HUES6 (cell line): ENCODE results near the gene LARP1.
A peak's percentile ranks its signal among the peaks of the same experiment; 100 is the strongest.

ENCODE experiments used
- H3K27ac ChIP-seq: 2 replicates; pipeline ENCODE4 v1.7.0; 2013; ENCODE audit warnings: low read depth, mild to moderate bottlenecking, low read length, inconsistent platforms
- H3K27me3 ChIP-seq: 2 replicates; pipeline ENCODE4 v1.6.1; 2013; ENCODE audit warnings: low read length; ENCODE audit not compliant: control insufficient read depth, insufficient read depth
- H3K36me3 ChIP-seq: 2 replicates; pipeline ENCODE4 v1.6.1; 2013; ENCODE audit warnings: low read length; ENCODE audit not compliant: control insufficient read depth, insufficient read depth
- H3K4me1 ChIP-seq: 2 replicates; pipeline ENCODE4 v1.6.1; 2013; ENCODE audit warnings: low read length; ENCODE audit not compliant: control insufficient read depth, insufficient read depth
- H3K4me3 ChIP-seq: 2 replicates; pipeline ENCODE4 v1.5.1; 2013; ENCODE audit warnings: low read depth, low read length
- H3K9ac ChIP-seq: one replicate; pipeline ENCODE4 v1.6.1; 2013; ENCODE audit warnings: mild to moderate bottlenecking, low read length
- H3K9me3 ChIP-seq: 2 replicates; pipeline ENCODE4 v1.6.1; 2013; ENCODE audit warnings: low read depth, low read length; ENCODE audit not compliant: control insufficient read depth, insufficient read depth

Gene LARP1

DNA sequence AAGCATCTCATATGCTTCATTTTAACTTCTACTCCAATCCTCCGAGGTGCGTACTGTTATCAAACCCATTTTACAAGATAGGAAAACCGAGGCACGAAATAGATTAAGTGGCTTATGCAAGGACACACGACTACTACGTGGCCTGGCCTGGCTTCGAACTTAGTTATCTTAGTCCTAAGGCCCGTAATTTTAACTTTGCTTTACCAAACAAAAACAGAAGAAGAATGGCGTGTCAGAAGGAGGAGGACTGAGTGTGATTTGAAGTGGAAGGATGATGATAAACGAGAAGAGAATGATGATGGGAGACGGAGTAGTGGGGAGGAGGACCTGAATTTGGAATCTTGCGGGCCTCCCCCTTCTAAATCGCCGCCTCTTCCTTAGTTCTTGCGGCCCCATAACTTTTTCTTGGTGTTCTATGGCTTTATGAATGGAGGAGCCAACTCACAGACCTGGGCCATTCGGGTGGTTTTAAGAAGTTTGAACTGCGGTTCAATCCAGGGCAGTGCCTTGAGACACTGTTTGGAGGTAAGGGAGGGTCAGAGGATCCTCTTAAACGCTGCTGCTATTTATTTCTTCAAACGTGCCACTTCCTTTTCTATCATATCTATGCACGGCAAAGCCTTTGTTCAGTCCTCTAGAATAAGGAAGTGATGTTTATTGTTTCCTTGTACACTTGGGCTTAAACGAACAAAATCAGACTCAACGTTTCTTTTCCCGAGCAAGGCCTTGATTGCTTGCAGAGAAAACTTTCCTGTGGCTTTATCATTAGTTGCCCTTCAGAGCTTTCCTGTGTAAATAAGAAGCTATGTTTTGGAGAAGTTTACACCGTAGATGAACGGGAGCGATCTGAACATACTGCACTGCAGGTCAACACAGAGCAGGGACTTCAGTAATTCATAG is 104.0 kb downstream of the LARP1 start:
- H3K27ac ChIP-seq: peak overlapping the region; percentile 89
- peaks cover 11% of the 10 kb centered on the region; the same call in 1 of the 2 replicates for H3K4me1 ChIP-seq
- H3K27me3 ChIP-seq: no peaks in the 10 kb centered on the region
- H3K9ac ChIP-seq: peak overlapping the region; percentile 96
- H3K36me3 ChIP-seq: peaks cover 16% of the 10 kb centered on the region
- H3K4me3 ChIP-seq: peak overlapping the region; percentile 82
- no peaks in the 10 kb centered on the region for H3K9me3 ChIP-seq

DNA sequence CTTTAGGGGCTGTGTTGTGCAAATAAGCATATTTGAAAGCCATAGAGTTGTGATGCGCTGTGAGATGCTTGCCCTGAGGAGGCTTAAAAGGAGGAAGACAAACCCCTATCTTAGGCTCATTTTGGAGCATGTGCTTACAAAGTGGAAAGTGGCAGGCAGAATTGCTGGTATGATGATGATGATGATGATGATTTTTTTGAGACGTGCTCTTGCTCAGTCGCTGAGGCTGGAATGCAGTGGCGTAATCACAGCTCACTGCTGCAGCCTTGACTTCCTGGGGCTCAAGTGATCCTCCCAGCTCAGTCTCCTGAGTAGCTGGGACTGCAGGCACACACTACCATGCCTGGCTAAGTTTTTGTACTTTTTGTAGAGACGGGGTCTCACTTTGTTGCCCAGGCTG is 104.9 kb downstream of the LARP1 start:
- Histone ChIP-seq H3K9me3 (no peaks in the 10 kb centered on the region), H3K4me1 (peaks cover 11% of the 10 kb centered on the region; the same call in 1 of the 2 replicates), H3K27me3 (no peaks in the 10 kb centered on the region), H3K9ac (no peak overlapping the region), H3K27ac (no peak overlapping the region), H3K4me3 (peak overlapping the region; percentile 82), H3K36me3 (peaks cover 24% of the 10 kb centered on the region)

DNA sequence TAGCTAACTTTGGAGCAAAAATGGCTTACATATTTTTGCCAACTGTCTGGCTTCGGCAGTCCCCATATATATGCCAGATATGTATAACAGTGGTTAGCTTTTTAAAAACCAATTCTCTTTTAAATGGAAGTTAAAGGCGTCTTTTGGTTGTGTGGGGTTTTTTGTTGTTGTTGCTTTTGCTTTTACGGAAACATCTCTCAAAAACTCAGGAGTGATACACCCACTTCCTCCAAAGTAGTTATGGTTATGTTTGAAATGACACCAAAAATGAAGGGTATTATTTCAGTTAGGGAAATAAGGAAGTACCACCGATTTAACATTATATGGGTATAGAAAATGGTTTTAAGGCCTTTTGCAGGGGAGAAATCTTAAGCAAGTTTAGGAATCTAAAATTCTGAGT is 105.6 kb downstream of the LARP1 start:
- Histone ChIP-seq H3K9me3 (no peaks in the 10 kb centered on the region), H3K36me3 (peaks cover 31% of the 10 kb centered on the region), H3K27me3 (no peaks in the 10 kb centered on the region), H3K27ac (no peak overlapping the region), H3K4me1 (peaks cover 11% of the 10 kb centered on the region; the same call in 1 of the 2 replicates), H3K4me3 (peak overlapping the region; percentile 82; the same call in 1 of the 2 replicates), H3K9ac (no peak overlapping the region)

DNA sequence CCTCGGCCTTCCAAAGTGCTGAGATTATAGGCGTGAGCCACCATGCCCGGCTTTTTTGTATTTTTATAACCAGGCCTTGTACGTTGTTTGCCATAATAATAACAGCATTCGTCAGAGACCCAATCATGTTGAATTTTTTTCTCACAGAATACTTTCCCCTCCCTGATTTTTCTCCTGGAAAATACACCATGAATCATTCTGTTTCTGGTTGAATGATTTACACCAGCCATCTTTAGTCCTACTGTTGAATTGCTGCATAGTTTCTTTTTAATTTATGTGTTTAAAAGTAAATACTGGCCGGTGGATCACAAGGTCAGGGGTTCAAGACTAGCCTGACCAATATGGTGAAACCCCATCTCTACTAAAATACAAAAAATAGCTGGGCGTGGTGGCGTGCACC is 106.8 kb downstream of the LARP1 start:
- H3K36me3 ChIP-seq: peaks cover 41% of the 10 kb centered on the region
- no peak overlapping the region for H3K9ac ChIP-seq
- peaks cover 11% of the 10 kb centered on the region; the same call in 1 of the 2 replicates for H3K4me1 ChIP-seq
- H3K27ac ChIP-seq: no peak overlapping the region
- H3K4me3 ChIP-seq: no peak overlapping the region
- H3K9me3 ChIP-seq: no peaks in the 10 kb centered on the region
- no peaks in the 10 kb centered on the region for H3K27me3 ChIP-seq

DNA sequence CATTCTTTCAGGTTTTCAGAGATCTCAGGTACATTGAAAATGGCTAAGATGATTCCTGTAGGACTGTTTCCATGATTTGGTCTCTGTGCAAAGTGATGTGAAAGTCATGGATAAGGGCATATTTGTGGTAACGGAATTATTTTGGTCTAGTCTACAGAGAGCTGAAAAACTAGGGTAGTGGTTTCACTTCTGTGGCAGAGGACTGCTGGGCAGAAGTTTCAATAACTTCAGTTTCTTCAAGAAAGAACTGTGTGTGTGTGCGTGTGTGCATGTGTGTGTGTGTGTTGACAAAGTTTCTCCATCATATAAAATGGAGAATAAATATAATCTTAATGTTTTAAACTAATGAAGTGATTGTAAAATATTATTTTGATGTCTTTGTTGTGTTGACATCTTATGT is 107.6 kb downstream of the LARP1 start:
- Histone ChIP-seq H3K9me3 (no peaks in the 10 kb centered on the region), H3K27ac (no peak overlapping the region), H3K4me1 (peaks cover 11% of the 10 kb centered on the region; the same call in 1 of the 2 replicates), H3K36me3 (peaks cover 47% of the 10 kb centered on the region), H3K4me3 (no peak overlapping the region), H3K27me3 (no peaks in the 10 kb centered on the region), H3K9ac (no peak overlapping the region)

DNA sequence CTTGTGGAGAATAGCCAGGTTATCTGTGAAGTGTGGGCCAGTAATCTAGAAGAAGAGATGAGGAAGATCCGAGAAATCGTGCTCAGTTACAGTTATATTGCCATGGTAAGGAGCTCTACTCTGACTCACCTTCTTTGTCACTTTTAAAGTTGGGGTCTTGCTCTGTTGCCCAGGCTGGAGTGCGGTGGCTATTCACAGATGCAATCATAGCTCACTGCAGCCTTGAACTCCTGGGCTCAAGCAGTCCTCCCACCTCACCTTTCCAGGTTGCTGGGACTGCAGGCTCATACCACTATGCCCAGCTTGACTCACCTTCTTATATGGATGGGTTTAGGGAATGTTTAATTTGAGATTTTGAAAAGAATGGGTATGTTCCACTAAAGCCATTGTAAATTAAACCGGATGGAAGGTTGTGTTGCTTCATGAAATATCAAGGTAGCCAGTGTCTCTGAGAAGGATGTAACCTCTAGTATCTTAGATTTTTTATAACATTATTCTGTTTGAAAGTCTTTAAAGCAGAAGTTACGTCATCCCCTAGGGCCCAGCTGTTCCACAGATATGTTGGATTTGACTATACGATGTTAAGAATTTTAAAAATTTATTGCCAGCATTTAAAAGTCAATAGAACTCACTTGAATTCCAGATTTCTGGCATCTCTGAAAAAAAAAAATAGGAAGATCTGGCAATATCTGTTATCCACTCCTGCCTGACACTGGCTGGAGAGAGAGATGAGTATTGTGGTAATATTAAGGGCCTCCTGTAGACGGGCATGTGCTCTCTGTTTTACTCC is 108.3 kb downstream of the LARP1 start:
- Histone ChIP-seq H3K4me1 (peaks cover 11% of the 10 kb centered on the region; the same call in 1 of the 2 replicates), H3K27ac (no peak overlapping the region), H3K27me3 (no peaks in the 10 kb centered on the region), H3K9ac (no peak overlapping the region), H3K36me3 (peaks cover 50% of the 10 kb centered on the region), H3K9me3 (no peaks in the 10 kb centered on the region), H3K4me3 (no peak overlapping the region)

DNA sequence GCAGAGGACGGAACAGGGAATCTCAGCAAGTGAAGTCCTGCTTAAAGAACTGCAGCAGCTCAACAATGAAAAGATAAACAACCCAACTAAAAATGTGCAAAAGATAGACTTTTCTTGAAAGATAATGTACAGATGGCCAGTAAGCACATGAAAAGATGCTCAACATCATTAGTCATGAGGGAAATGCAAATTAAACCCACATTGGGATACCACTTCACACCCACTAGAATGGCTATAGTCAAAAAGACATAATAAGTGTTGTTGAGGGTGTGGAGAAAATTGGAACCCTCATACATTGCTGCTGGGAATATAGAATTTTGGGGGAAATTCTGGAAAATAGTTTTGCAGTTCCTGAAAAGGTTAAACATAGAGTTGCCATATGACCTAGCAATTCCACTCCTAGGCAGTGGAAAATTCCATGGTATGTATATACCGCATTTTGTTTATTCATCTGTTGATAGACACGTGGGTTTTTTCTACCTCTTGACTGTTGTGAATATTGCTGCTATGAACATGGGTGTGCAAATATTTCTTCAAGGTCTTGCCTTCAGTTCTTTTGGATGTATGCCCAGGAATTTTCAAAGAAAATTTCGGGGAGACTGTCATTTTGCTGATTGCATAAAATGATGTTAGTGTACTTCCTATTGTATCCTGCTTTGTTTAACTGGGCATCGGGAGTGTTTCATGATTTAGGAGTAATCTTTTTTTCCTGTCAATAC is 110.4 kb downstream of the LARP1 start:
- H3K9ac ChIP-seq: no peak overlapping the region
- no peak overlapping the region for H3K27ac ChIP-seq
- peaks cover 63% of the 10 kb centered on the region for H3K36me3 ChIP-seq
- H3K4me1 ChIP-seq: 0 out of 2 replicates have a peak, but pooled peaks cover 3% of the 10 kb centered on the region
- no peaks in the 10 kb centered on the region for H3K27me3 ChIP-seq
- H3K9me3 ChIP-seq: no peaks in the 10 kb centered on the region
- no peak overlapping the region for H3K4me3 ChIP-seq

DNA sequence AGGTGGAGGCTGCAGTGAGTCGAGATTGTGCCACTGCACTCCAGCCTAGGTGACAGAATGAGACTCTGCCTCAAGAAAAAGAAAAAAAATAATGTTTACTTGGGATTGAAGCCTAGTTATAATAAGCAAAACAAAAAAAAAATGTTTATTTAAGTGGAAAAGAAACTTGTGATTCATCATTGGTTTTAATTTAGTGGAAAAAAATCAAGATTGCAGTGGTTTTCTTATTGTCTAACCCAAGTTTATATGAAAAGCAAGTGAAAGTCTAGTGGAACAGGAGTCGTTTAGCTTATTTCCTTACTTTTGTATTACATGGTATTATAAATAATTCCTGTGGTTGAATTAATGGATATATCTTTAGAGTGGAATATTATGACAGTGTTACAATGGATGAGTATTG is 111.7 kb downstream of the LARP1 start:
- Histone ChIP-seq H3K4me1 (no peaks in the 10 kb centered on the region), H3K27me3 (no peaks in the 10 kb centered on the region), H3K36me3 (peaks cover 73% of the 10 kb centered on the region), H3K27ac (no peak overlapping the region), H3K4me3 (no peak overlapping the region), H3K9me3 (no peaks in the 10 kb centered on the region), H3K9ac (no peak overlapping the region)
